IMR-90 (cell line): ENCODE results near the gene SHLD3.

Source experiments
- FOS ChIP-seq: fragments of 150-350 bp; IDR thresholded peaks from 2 replicates; pipeline ENCODE4 v1.6.1; 2016; ENCODE audit warnings: low read depth, low read length
- POLR2A ChIP-seq: IDR thresholded peaks from 2 replicates; pipeline ENCODE4 v1.6.1; 2012; ENCODE audit warnings: mild to moderate bottlenecking, low read depth, low read length
- RFX5 ChIP-seq: IDR thresholded peaks from 2 replicates; pipeline ENCODE4 v1.8.0; 2012; ENCODE audit warnings: low read depth, mild to moderate bottlenecking, low read length, moderate library complexity
- SMC3 ChIP-seq: fragments of 150-350 bp; IDR thresholded peaks from 2 replicates; pipeline ENCODE4 v1.6.1; 2016; ENCODE audit warnings: low read depth, mild to moderate bottlenecking, antibody characterized with exemption, low read length, moderate library complexity
- TF ChIP-seq, protein P1 (sequence below): conservative IDR thresholded peaks from 2 replicates; pipeline ENCODE4 v1.5.1; 2012; ENCODE audit warnings: mild to moderate bottlenecking, low read depth, low read length, improper control_type of control experiment

GRCh38 chr5:65640240-65640639 is 15.4 kb downstream of the SHLD3 start:
- TF ChIP-seq FOS (no peak), POLR2A (no peak), SMC3 (no peak), RFX5 (no peak)
- TF ChIP-seq, protein P1, sequence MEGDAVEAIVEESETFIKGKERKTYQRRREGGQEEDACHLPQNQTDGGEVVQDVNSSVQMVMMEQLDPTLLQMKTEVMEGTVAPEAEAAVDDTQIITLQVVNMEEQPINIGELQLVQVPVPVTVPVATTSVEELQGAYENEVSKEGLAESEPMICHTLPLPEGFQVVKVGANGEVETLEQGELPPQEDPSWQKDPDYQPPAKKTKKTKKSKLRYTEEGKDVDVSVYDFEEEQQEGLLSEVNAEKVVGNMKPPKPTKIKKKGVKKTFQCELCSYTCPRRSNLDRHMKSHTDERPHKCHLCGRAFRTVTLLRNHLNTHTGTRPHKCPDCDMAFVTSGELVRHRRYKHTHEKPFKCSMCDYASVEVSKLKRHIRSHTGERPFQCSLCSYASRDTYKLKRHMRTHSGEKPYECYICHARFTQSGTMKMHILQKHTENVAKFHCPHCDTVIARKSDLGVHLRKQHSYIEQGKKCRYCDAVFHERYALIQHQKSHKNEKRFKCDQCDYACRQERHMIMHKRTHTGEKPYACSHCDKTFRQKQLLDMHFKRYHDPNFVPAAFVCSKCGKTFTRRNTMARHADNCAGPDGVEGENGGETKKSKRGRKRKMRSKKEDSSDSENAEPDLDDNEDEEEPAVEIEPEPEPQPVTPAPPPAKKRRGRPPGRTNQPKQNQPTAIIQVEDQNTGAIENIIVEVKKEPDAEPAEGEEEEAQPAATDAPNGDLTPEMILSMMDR: no peak
